MM.1S (cell line): ENCODE data around the gene ALDH1A2.
A peak's percentile ranks its signal among the peaks of the same experiment; 100 is the strongest.

ENCODE experiments used
- DNase-seq: peaks from one replicate; pipeline ENCODE4 v3.0.0-alpha.2; 2015
- H2AFZ ChIP-seq: fragments of 300-600 bp; sonication (generic); 2 replicates; pipeline ENCODE4 v1.6.0; 2016; ENCODE audit warnings: antibody characterized with exemption, low read length
- H3F3A ChIP-seq: fragments of 300-600 bp; sonication (generic); 2 replicates; pipeline ENCODE4 v1.6.1; 2016; ENCODE audit warnings: mild to moderate bottlenecking, antibody characterized with exemption, low read length, moderate library complexity, mixed read lengths; ENCODE audit not compliant: insufficient read depth
- H3K27ac ChIP-seq: fragments of 300-600 bp; sonication (generic); 2 replicates; pipeline ENCODE4 v1.5.1; 2016; ENCODE audit warnings: mild to moderate bottlenecking, low read length
- H3K27me3 ChIP-seq: fragments of 300-600 bp; sonication (generic); replicated peaks from 2 replicates; pipeline ENCODE4 v1.6.0; 2016; ENCODE audit warnings: low read length; ENCODE audit not compliant: insufficient read depth
- H3K36me3 ChIP-seq: fragments of 300-600 bp; sonication (generic); replicated peaks from 2 replicates; pipeline ENCODE4 v1.6.1; 2016; ENCODE audit warnings: mild to moderate bottlenecking, low read length, mixed read lengths; ENCODE audit not compliant: insufficient read depth
- H3K4me1 ChIP-seq: fragments of 300-600 bp; sonication (generic); 2 replicates; pipeline ENCODE4 v1.6.1; 2016; ENCODE audit warnings: low read length, mixed read lengths
- H3K4me2 ChIP-seq: fragments of 300-600 bp; sonication (generic); 2 replicates; pipeline ENCODE4 v1.6.0; 2016; ENCODE audit warnings: low read depth, low read length
- H3K4me3 ChIP-seq: fragments of 300-600 bp; sonication (generic); 2 replicates; pipeline ENCODE4 v1.5.1; 2016; ENCODE audit warnings: low read length, mixed read lengths
- H3K79me2 ChIP-seq: fragments of 300-600 bp; sonication (generic); 2 replicates; pipeline ENCODE4 v1.6.1; 2016; ENCODE audit warnings: mixed run types, low read length, mixed read lengths
- H3K9ac ChIP-seq: fragments of 300-600 bp; sonication (generic); 2 replicates; pipeline ENCODE4 v1.6.1; 2016; ENCODE audit warnings: low read length, mixed read lengths
- H3K9me2 ChIP-seq: fragments of 300-600 bp; sonication (generic); replicated peaks from 2 replicates; pipeline ENCODE4 v1.6.1; 2016; ENCODE audit warnings: mild to moderate bottlenecking, low read length, mixed read lengths; ENCODE audit not compliant: insufficient read depth
- H3K9me3 ChIP-seq: fragments of 300-600 bp; sonication (generic); replicated peaks from 2 replicates; pipeline ENCODE4 v1.6.1; 2016; ENCODE audit warnings: mild to moderate bottlenecking, low read length, mixed read lengths; ENCODE audit not compliant: insufficient read depth
- H4K20me1 ChIP-seq: fragments of 300-600 bp; sonication (generic); 2 replicates; pipeline ENCODE4 v1.6.1; 2016; ENCODE audit warnings: mild to moderate bottlenecking, low read length, moderate library complexity, mixed read lengths; ENCODE audit not compliant: insufficient read depth
- CTCF ChIP-seq: fragments of 300-600 bp; sonication (generic); IDR thresholded peaks from 2 replicates; pipeline ENCODE4 v1.5.1; 2016; ENCODE audit warnings: antibody characterized with exemption, low read length, mixed read lengths
- EZH2 ChIP-seq: fragments of 300-600 bp; sonication (generic); optimal IDR thresholded peaks from 2 replicates; pipeline ENCODE3; 2017; ENCODE audit warnings: low read depth, mild to moderate bottlenecking, antibody characterized with exemption, low read length, mixed read lengths
- EZH2phosphoT487 ChIP-seq: fragments of 300-600 bp; sonication (generic); IDR thresholded peaks from 2 replicates; pipeline ENCODE4 v1.6.1; 2018; ENCODE audit warnings: antibody characterized with exemption, low read length

ALDH1A2 gene

DNA sequence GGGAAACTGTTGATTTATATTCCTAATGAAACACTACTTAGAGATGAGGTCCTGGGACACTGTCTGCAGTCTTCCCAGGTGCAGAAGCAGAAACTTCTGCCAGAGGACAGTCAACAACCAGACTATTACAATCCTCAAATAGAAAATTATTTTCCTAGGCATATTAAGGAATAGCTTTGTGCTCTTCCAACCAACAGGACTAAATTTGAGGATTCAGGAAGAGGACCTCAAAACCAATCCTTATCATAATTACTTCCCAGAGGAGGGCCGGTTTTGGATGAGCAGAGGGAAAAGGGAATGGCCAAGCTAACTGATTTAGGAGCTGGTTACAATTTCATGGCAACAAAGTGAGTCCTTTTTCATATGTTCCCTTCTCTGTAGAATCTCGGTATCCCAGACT lies 21.0 kb downstream of the ALDH1A2 start:
- TF ChIP-seq EZH2 = no peak
- TF ChIP-seq CTCF = no peak
- TF ChIP-seq EZH2phosphoT487 = no peak
- H3K79me2 ChIP-seq = no peaks in the 10 kb centered on the region
- no peak for DNase-seq
- no peak overlapping the region for H3K27ac ChIP-seq
- H2AFZ ChIP-seq = no peak overlapping the region
- no peaks in the 10 kb centered on the region for H3K9me3 ChIP-seq
- no peaks in the 10 kb centered on the region for H3F3A ChIP-seq
- no peak overlapping the region for H3K4me3 ChIP-seq
- no peaks in the 10 kb centered on the region for H3K9me2 ChIP-seq
- no peaks in the 10 kb centered on the region for H3K27me3 ChIP-seq
- no peaks in the 10 kb centered on the region for H3K36me3 ChIP-seq
- no peaks in the 10 kb centered on the region for H3K4me1 ChIP-seq
- no peaks in the 10 kb centered on the region for H4K20me1 ChIP-seq
- no peak overlapping the region for H3K9ac ChIP-seq
- H3K4me2 ChIP-seq = no peak overlapping the region

- Histone ChIP-seq H3K4me3 (no peak overlapping the region), H3K9ac (no peak overlapping the region), H3K4me2 (no peak overlapping the region), H3K4me1 (no peaks in the 10 kb centered on the region), H2AFZ (no peak overlapping the region), H4K20me1 (no peaks in the 10 kb centered on the region), H3K27ac (no peak overlapping the region), H3K27me3 (no peaks in the 10 kb centered on the region), H3F3A (no peaks in the 10 kb centered on the region), H3K9me3 (no peaks in the 10 kb centered on the region), H3K36me3 (no peaks in the 10 kb centered on the region), H3K79me2 (no peaks in the 10 kb centered on the region), H3K9me2 (no peaks in the 10 kb centered on the region)
- DNase-seq = peak; percentile 52
- TF ChIP-seq EZH2phosphoT487 (no peak), CTCF (peak; percentile 76)
Observed at GRCh38 chr15:58043192-58043903, 22.2 kb downstream of the ALDH1A2 start.

GRCh38 chr15:58042006-58042405 lies 23.5 kb downstream of the ALDH1A2 start:
- no peak for TF ChIP-seq EZH2
- no peak for TF ChIP-seq EZH2phosphoT487
- TF ChIP-seq CTCF = no peak
- Histone ChIP-seq H3K27me3 (no peaks in the 10 kb centered on the region), H4K20me1 (no peaks in the 10 kb centered on the region), H3K9ac (no peak overlapping the region), H3K4me2 (no peak overlapping the region), H3F3A (no peaks in the 10 kb centered on the region), H3K9me3 (no peaks in the 10 kb centered on the region), H3K27ac (no peak overlapping the region), H3K4me1 (no peaks in the 10 kb centered on the region), H3K9me2 (no peaks in the 10 kb centered on the region), H2AFZ (no peak overlapping the region), H3K4me3 (no peak overlapping the region), H3K79me2 (no peaks in the 10 kb centered on the region), H3K36me3 (no peaks in the 10 kb centered on the region)
- DNase-seq = no peak
